GM12878 (cell line): Measurements from ENCODE around the gene C16orf95. TPM values are rescaled to one million over a fixed set of nuclear protein-coding genes. Genes with fewer than 3 reads are reported as not detected.

ENCODE experiments used
- ATAC-seq: fragments of 200-7000 bp; cut with Tn5 transposase; 3 replicates; pipeline ENCODE4 v1.9.1; 2020; ENCODE audit warnings: mild to moderate bottlenecking, moderate library complexity
- BruUV-seq: library from RNA; stranded (reverse); fragments of 400-500 nt; replicated peaks from 2 replicates; lab custom pipeline; 2021; lab: Mats Ljungman, UMichigan
- CTCF ChIA-PET: fragments of 300-600 bp; sonication (Branson Sonifier 250); formaldehyde crosslinking; extraction: SDS; loops from one replicate; lab custom pipeline; 2021; ENCODE audit warnings: inconsistent platforms; lab: Yijun Ruan, JAX
- POLR2A ChIA-PET: fragments of 350-600 bp; formaldehyde crosslinking; extraction: SDS; loops from one replicate; lab custom pipeline; 2021; ENCODE audit warnings: inconsistent platforms; lab: Charles Lee
- RAD21 ChIA-PET: fragments of 300-600 bp; sonication (Branson Sonifier 250); formaldehyde crosslinking; loops from one replicate; lab custom pipeline; 2023; ENCODE audit warnings: antibody characterized with exemption; ENCODE audit not compliant: unreplicated experiment; lab: Charles Lee
- SMC1A ChIA-PET: fragments of 300-600 bp; sonication (Branson Sonifier 250); formaldehyde crosslinking; loops from one replicate; lab custom pipeline; 2023; ENCODE audit not compliant: unreplicated experiment, uncharacterized antibody; lab: Charles Lee
- DNase-seq: peaks from one replicate; pipeline ENCODE4 v3.0.0-alpha.2; 2011; ENCODE audit warnings: low read depth, low spot score
- FAIRE-seq: peaks from 3 replicates; lab custom pipeline; 2011; peaks lifted over from hg19 to GRCh38; lab: Jason Lieb, UNC
- H2AFZ ChIP-seq: 2 replicates; pipeline ENCODE4 v1.6.0; 2011; ENCODE audit warnings: low read depth, low read length, control low read depth; ENCODE audit not compliant: control insufficient read depth
- H3K27ac ChIP-seq: 2 replicates; pipeline ENCODE4 v1.5.1; 2011; ENCODE audit warnings: control low read depth; ENCODE audit not compliant: control insufficient read depth, insufficient read depth
- H3K27me3 ChIP-seq, 2 experiments: replicated peaks in 1 of 2; 2 replicates each; pipeline versions ENCODE4 v1.6.0 to v1.6.1; 2011; ENCODE audit warnings: low read length in 1 of 2; ENCODE audit not compliant: control insufficient read depth in 2 of 2, insufficient read depth in 2 of 2
- H3K36me3 ChIP-seq, 2 experiments: 2 replicates each; pipeline ENCODE4 v1.5.1; 2011; ENCODE audit warnings: low read length in 1 of 2; ENCODE audit not compliant: control insufficient read depth in 2 of 2, insufficient read depth in 2 of 2
- H3K4me1 ChIP-seq: 2 replicates; pipeline ENCODE4 v1.6.1; 2011; ENCODE audit warnings: mild to moderate bottlenecking, low read length, moderate library complexity, mixed read lengths; ENCODE audit not compliant: control insufficient read depth, insufficient read depth
- H3K4me2 ChIP-seq: 2 replicates; pipeline ENCODE4 v1.6.0; 2011; ENCODE audit warnings: control low read depth; ENCODE audit not compliant: control insufficient read depth, insufficient read depth
- H3K4me3 ChIP-seq: fragments of 200-600 bp; sonication (generic); 2 replicates; pipeline ENCODE4 v1.5.1; 2016
- H3K79me2 ChIP-seq: 2 replicates; pipeline ENCODE4 v1.6.0; 2011; ENCODE audit warnings: low read length; ENCODE audit not compliant: control insufficient read depth, insufficient read depth
- H3K9ac ChIP-seq: 2 replicates; pipeline ENCODE4 v1.8.0; 2011; ENCODE audit warnings: low read length, control low read depth, mixed read lengths; ENCODE audit not compliant: control insufficient read depth, insufficient read depth
- H3K9me3 ChIP-seq: replicated peaks from 3 replicates; pipeline ENCODE4 v1.5.1; 2011; ENCODE audit warnings: mild to moderate bottlenecking, low read length; ENCODE audit not compliant: control insufficient read depth, insufficient read depth
- H4K20me1 ChIP-seq: 2 replicates; pipeline ENCODE4 v1.6.0; 2011; ENCODE audit not compliant: control insufficient read depth, insufficient read depth
- CEBPZ ChIP-seq: fragments of 150-350 bp; IDR thresholded peaks from 2 replicates; pipeline ENCODE4 v1.6.1; 2016; ENCODE audit warnings: low read depth, low read length
- HDAC6 ChIP-seq: fragments of 200-600 bp; sonication (generic); IDR thresholded peaks from one replicate; pipeline ENCODE4 v1.8.0; 2017; ENCODE audit warnings: antibody characterized with exemption; ENCODE audit not compliant: unreplicated experiment
- IKZF2 ChIP-seq, 2 experiments: fragments of 450-650 bp; IDR thresholded peaks; 2 replicates each; pipeline ENCODE4 v1.6.1; 2017; ENCODE audit warnings: mild to moderate bottlenecking in 2 of 2, moderate library complexity in 2 of 2
- TCF7 ChIP-seq: IDR thresholded peaks from 2 replicates; pipeline ENCODE4 v1.6.1; 2014; ENCODE audit warnings: antibody characterized with exemption, borderline replicate concordance
- YY1 ChIP-seq: IDR thresholded peaks from 2 replicates; pipeline ENCODE4 v1.6.1; 2011; ENCODE audit warnings: low read depth, mild to moderate bottlenecking, low read length
- WGBS: methylation state at CpG from one replicate; pipeline ENCODE4 v1.1.6; 2016; ENCODE audit warnings: low lambda C conversion rate; ENCODE audit not compliant: insufficient replicate concordance, insufficient coverage; ENCODE audit errors: missing lambda C conversion rate; 5-methylcytosine and 5-hydroxymethylcytosine counted together
- in situ Hi-C: fragments of 300-500 bp; cut with MboI; formaldehyde crosslinking; loops from 9 replicates; pipeline ENCODE4 v1.14.3; 2018; ENCODE audit warnings: mixed read lengths
- intact Hi-C: fragments of 100-400 bp; cut with micrococcal nuclease; formaldehyde crosslinking; loops from one replicate; pipeline ENCODE4 v1.14.2; 2022; ENCODE audit not compliant: unreplicated experiment
- polyA plus RNA-seq, 11 experiments: library from polyadenylated mRNA; depleted of rRNA in 4 of 11; unstranded in 6 of 11; stranded (reverse) in 5 of 11; fragments of >200 nt; fragmentation: Nextera tagmentation in 4 of 11; fragmentation: Illumina TruSeq in 1 of 11; extraction: Ambion mirVana in 4 of 11; extraction: Trizol in 1 of 11; gene quantifications; 1 replicate in 1 of 11; 2 replicates in 10 of 11; pipeline versions ENCODE4 v1.2.1 to v1.2.3, GENCODE V29; 2011 to 2016; ENCODE audit warnings: inconsistent platforms in 2 of 11, missing spikeins in 2 of 11, low read depth in 1 of 11
- total RNA-seq, 4 experiments: library from RNA; depleted of rRNA in 3 of 4; stranded (reverse); fragments of >200 nt in 3 of 4; fragmentation: Illumina TruSeq in 1 of 4; extraction: Trizol in 1 of 4; gene quantifications; 2 replicates each; pipeline versions ENCODE4 v1.2.1 to v1.2.3, GENCODE V29; 2013 to 2021

C16orf95 gene
- total and polyA plus RNA-seq, 10 of the 15 experiments (the other 5 are each of a cell fraction or from before 2014, with no cell fraction given), result 0.90 to 22.7 (median 6.0) TPM

- TF ChIP-seq HDAC6 (no peak), IKZF2 (IDR thresholded peaks at IDR 0.05) (no peak)
Measured at GRCh38 chr16:87303962-87304521, 13.2 kb downstream of the C16orf95 start (continued).

DNA sequence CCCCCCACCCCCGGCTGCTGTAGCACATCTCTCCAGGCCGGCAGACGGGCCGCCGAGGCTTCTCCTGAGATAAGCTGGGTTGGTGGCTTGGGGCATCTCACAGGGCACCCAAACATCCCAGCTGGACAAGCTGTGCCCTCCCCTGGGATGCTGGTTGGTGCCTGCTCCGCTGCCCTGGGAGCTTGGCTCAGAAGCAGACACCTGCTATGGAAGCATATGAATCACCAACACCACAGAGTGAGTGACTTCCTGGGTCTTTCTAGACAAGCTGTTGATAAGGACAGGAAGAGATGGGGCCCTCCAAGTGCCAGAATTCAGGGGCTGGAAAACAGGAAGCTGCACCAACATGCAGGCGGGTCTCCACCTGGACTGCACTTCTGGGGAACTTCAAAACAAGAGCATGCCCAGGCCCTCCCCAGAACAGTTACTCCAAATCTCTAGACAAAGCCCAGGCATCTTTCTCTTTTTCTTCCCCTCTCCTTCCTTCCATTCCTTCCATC lies 13.7 kb downstream of the C16orf95 start:
- no peaks in the 10 kb centered on the region for H3K27me3 ChIP-seq
- H4K20me1 ChIP-seq, result no peaks in the 10 kb centered on the region
- H3K4me2 ChIP-seq, result no peak overlapping the region
- no peaks in the 10 kb centered on the region for H3K9me3 ChIP-seq
- intact Hi-C loops, result no loop called here
- no peak overlapping the region for H2AFZ ChIP-seq
- no peaks in the 10 kb centered on the region for H3K79me2 ChIP-seq
- RAD21 ChIA-PET, result no interaction called here
- TF ChIP-seq YY1 (no peak), CEBPZ (no peak), TCF7 (no peak)
- H3K4me1 ChIP-seq, result no peaks in the 10 kb centered on the region
- WGBS, result 85% methylated on average over 7 of the region's 7 CpGs
- no TSS peak for BruUV-seq
- SMC1A ChIA-PET, result no interaction called here
- POLR2A ChIA-PET, result no interaction called here
- no peak for ATAC-seq
- in situ Hi-C loops, result no loop called here
- H3K27ac ChIP-seq, result no peak overlapping the region
- no peaks in the 10 kb centered on the region for H3K36me3 ChIP-seq
- no peak for DNase-seq
- no peak for FAIRE-seq
- no peak overlapping the region for H3K9ac ChIP-seq
- CTCF ChIA-PET, result interaction anchor here (1.5 kb wide), 1 partner anchor 91 kb away, joined by 3 read pairs; no protein-coding TSS in a partner anchor
- no peak overlapping the region for H3K4me3 ChIP-seq
